Measurements from ENCODE around the gene POLR2B. TPM values are rescaled to one million over a fixed set of nuclear protein-coding genes. Genes with fewer than 3 reads are reported as not detected.
A peak's percentile ranks its signal among the peaks of the same experiment; 100 is the strongest.

POLR2B gene
- total and polyA plus RNA-seq, 12 donors = 20.5 to 91.2 (median 78.4) TPM

DNA sequence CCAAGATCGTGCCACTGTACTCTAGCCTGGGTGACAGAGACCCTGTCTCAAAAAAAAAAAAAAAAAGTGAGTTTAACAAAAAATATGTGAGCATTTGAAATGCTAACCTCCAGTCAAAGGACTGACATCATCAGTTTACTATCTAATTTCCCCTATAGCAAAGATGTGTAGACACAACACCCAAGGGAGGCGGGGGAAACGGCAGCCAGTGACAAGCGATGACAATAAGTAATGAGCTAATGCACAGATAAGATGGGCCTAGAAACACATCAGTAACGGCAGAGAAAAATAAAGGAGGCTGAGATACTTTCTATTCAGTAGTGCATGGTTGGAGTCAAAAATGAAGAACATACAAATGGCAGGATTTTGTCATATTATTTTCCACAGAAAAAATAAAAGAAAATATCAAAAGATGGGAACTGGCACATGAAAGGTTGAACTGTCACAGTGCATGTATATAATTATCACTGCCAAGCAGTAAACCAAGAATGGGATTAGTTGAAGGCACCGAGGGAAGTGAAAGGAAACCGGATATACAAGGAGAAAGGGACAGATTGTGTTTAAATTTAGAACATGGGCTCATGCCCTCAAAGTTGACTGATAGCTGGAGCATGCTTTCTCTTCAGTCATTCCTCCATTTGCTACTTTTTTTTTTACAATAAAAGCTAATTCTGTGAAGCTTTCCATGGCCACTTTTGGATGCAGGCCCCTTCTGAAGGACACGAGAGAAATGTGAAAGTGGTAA is 89.7 kb downstream of the POLR2B start:
- H3K4me3 ChIP-seq = no peak overlapping the region
- peaks cover 0 to 32% (median 0%) of the 10 kb centered on the region in 9 donors for H3K36me3 ChIP-seq
- WGBS, 2 donors = 36 to 43% methylated on average over 8 of the region's 8 CpGs
- DNase-seq (no peak), ATAC-seq (no peak)
- peak overlapping the region in 9 of 10 donors; percentile 54 to 88 (median 69) for H3K27ac ChIP-seq
- intact Hi-C loops (cut with DNase I) = loop anchor here in 2 of 10 donors (5.0 to 10.0 kb wide), 2 partner anchors 39 to 46 kb away; partner anchors contain the start of gene IGFBP7 (in 1 of the 2)
- H3K4me1 ChIP-seq = peaks cover 19 to 98% (median 95%) of the 10 kb centered on the region in 9 donors
- no peaks in the 10 kb centered on the region for H3K27me3 ChIP-seq
- no peaks in the 10 kb centered on the region for H3K9me3 ChIP-seq
- TF ChIP-seq, protein P1, sequence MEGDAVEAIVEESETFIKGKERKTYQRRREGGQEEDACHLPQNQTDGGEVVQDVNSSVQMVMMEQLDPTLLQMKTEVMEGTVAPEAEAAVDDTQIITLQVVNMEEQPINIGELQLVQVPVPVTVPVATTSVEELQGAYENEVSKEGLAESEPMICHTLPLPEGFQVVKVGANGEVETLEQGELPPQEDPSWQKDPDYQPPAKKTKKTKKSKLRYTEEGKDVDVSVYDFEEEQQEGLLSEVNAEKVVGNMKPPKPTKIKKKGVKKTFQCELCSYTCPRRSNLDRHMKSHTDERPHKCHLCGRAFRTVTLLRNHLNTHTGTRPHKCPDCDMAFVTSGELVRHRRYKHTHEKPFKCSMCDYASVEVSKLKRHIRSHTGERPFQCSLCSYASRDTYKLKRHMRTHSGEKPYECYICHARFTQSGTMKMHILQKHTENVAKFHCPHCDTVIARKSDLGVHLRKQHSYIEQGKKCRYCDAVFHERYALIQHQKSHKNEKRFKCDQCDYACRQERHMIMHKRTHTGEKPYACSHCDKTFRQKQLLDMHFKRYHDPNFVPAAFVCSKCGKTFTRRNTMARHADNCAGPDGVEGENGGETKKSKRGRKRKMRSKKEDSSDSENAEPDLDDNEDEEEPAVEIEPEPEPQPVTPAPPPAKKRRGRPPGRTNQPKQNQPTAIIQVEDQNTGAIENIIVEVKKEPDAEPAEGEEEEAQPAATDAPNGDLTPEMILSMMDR (IDR thresholded peaks at IDR 0.05) = no peak

DNA sequence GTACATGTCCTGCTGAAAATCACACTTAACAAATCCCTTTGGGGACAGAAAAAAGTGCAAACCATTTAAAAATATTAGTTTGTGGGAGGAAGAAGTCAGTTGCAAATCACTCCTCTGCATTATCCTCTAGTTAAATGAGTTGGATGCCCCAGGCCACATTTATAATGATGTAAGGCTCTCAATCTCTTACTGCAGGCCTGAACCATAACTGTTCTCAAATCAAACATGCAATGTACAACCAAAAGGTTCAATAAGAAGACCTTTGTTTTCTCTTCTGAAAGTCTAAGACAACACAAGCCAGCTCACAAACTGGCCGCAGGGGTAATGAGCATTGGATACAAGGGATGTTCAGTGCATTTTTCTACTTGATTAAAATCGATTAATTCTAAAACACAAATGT is 91.8 kb downstream of the POLR2B start:
- Histone ChIP-seq H3K36me3 (peaks cover 0 to 32% (median 0%) of the 10 kb centered on the region in 9 donors), H3K4me1 (peaks cover 14 to 97% (median 92%) of the 10 kb centered on the region in 9 donors), H3K4me3 (no peak overlapping the region), H3K27me3 (no peaks in the 10 kb centered on the region), H3K9me3 (no peaks in the 10 kb centered on the region), H3K27ac (peak overlapping the region in 5 of 10 donors; percentile 32 to 88 (median 75))
- ATAC-seq (no peak), DNase-seq (no peak)
- 82 to 89% methylated on average over 2 of the region's 2 CpGs for WGBS, 2 donors
- intact Hi-C loops (cut with DNase I) = no loop called here
- TF ChIP-seq, protein P1 (IDR thresholded peaks at IDR 0.05) = no peak

DNA sequence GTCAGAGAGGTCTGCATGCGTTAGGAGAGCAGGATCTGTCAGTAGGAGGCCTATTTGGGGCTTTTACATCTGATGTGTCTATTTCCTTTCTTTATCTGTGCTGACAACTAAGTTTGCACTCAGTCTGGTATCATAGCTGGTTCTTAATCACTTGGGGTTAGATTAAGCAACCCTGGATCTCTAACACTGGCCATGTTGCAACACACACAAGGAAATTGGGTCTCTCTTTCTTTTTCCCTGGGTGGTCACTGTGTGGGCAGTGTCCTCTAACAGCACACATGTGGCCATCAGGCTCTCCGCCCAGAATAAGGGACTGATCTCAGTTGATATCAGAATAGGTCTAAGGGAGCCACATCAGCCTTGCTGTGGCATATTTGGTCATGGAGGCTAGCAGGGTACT is 92.6 kb downstream of the POLR2B start:
- H3K27me3 ChIP-seq = no peaks in the 10 kb centered on the region
- intact Hi-C loops (cut with DNase I) = no loop called here
- no peak overlapping the region for H3K4me3 ChIP-seq
- peak overlapping the region in 5 of 10 donors; percentile 2 to 88 (median 63) for H3K27ac ChIP-seq
- no peaks in the 10 kb centered on the region for H3K9me3 ChIP-seq
- H3K4me1 ChIP-seq = peaks cover 8 to 97% (median 92%) of the 10 kb centered on the region in 9 donors
- DNase-seq = no peak
- TF ChIP-seq, protein P1 (IDR thresholded peaks at IDR 0.05) = no peak
- H3K36me3 ChIP-seq = peaks cover 0 to 37% (median 3%) of the 10 kb centered on the region in 9 donors
- WGBS, 2 donors = 31 to 46% methylated on average over 2 of the region's 2 CpGs
- ATAC-seq = peak in 7 of 8 donors; percentile 37 to 81 (median 63)

DNA sequence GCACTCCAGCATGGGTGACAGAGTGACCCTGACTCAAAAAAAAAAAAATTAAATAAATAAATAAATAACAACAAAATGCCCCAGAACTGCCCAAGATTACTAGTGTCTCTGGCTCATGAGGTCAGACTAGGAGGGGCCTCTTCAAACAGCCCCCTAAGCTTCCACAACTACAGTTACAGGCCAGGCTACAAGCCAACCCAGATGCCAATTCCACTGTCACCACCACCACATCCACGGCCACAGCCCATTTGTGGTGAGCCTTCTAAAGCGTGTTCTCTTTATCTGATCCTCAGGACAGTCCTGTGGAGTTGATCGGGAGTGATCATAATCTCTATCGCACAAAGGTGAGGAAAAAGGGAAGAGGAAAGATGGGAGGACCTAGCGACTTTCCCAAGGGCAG is 94.9 kb downstream of the POLR2B start:
- WGBS, 2 donors = 70 to 82% methylated on average over 5 of the region's 5 CpGs
- intact Hi-C loops (cut with DNase I) = no loop called here
- no peak for ATAC-seq
- Histone ChIP-seq H3K4me1 (peaks cover 11 to 100% (median 92%) of the 10 kb centered on the region in 9 donors), H3K27me3 (no peaks in the 10 kb centered on the region), H3K9me3 (no peaks in the 10 kb centered on the region), H3K36me3 (peaks cover 0 to 32% (median 0%) of the 10 kb centered on the region in 9 donors), H3K4me3 (no peak overlapping the region), H3K27ac (peak overlapping the region in 2 of 10 donors; percentile 33 to 55)
- TF ChIP-seq, protein P1 (IDR thresholded peaks at IDR 0.05) = no peak
- no peak for DNase-seq

Measured in heart right ventricle (tissue), 16 donors.